ENCODE results near the gene SLK.
A peak's percentile ranks its signal among the peaks of the same experiment; 100 is the strongest.

The SLK gene

DNA sequence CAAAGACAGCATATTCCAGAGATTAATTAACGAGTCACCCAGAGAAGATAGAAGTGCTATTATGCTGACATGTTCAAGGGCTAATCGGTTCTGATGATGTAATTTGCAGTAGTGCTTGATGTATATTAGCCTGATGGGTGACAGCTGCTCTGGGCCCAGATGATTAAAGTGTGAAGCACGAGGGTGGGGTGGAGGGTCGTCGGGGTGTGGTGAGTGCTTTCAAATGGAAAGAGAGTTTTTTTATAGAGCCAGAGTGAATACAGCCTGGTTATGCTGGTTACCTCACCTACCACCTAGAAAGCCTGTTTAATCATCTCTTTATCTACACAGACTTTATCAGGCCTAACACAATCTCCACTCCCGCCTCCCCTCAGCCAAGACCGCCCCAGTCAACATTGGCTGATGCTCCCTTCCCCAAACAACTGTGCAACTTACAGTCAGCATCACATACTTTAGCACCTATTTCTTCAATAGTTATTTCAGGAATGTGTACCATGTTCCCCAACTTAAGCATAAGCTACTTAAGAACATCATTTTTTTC is 37.5 kb upstream of the SLK start:
- Mint-ChIP-seq H3K4me3 (no peak overlapping the region), H3K9me3 (no peaks in the 10 kb centered on the region), H3K27me3 (ENCODE audit: low read depth) (no peaks in the 10 kb centered on the region), H3K4me1 (peaks cover 8% of the 10 kb centered on the region), H3K36me3 (ENCODE audit: low read depth) (no peaks in the 10 kb centered on the region), H3K27ac (peak overlapping the region in 1 of 3 experiments; percentile 34)
- TF ChIP-seq CTCF (IDR thresholded peaks at IDR 0.05; ENCODE audit: unreplicated experiment in 3 of 3), result no peak

GRCh38 chr10:103930449-103930848 is 36.5 kb upstream of the SLK start:
- peaks cover 8% of the 10 kb centered on the region for H3K4me1 Mint-ChIP-seq

GRCh38 chr10:103930881-103931280 is 36.1 kb upstream of the SLK start:
- no peak for TF ChIP-seq CTCF (IDR thresholded peaks at IDR 0.05; ENCODE audit: unreplicated experiment in 3 of 3)
- H3K27me3 Mint-ChIP-seq (ENCODE audit: low read depth), result no peaks in the 10 kb centered on the region
- H3K4me1 Mint-ChIP-seq, result peaks cover 8% of the 10 kb centered on the region
- H3K27ac Mint-ChIP-seq, result no peak overlapping the region
- no peaks in the 10 kb centered on the region for H3K9me3 Mint-ChIP-seq
- H3K4me3 Mint-ChIP-seq, result no peak overlapping the region
- H3K36me3 Mint-ChIP-seq (ENCODE audit: low read depth), result no peaks in the 10 kb centered on the region

More at GRCh38 chr10:103930449-103930848, 36.5 kb upstream of the SLK start:
- Mint-ChIP-seq H3K27ac (no peak overlapping the region), H3K36me3 (ENCODE audit: low read depth) (no peaks in the 10 kb centered on the region), H3K27me3 (ENCODE audit: low read depth) (no peaks in the 10 kb centered on the region), H3K4me3 (no peak overlapping the region), H3K9me3 (no peaks in the 10 kb centered on the region)
- no peak for TF ChIP-seq CTCF (IDR thresholded peaks at IDR 0.05; ENCODE audit: unreplicated experiment in 3 of 3)

- Mint-ChIP-seq H3K4me3 (no peak overlapping the region), H3K27me3 (ENCODE audit: low read depth) (no peaks in the 10 kb centered on the region), H3K4me1 (peaks cover 8% of the 10 kb centered on the region), H3K27ac (peak overlapping the region in 1 of 3 experiments; percentile 33), H3K9me3 (no peaks in the 10 kb centered on the region), H3K36me3 (ENCODE audit: low read depth) (no peaks in the 10 kb centered on the region)
- no peak for TF ChIP-seq CTCF (IDR thresholded peaks at IDR 0.05; ENCODE audit: unreplicated experiment in 3 of 3)
Observed at GRCh38 chr10:103931603-103932002, 35.3 kb upstream of the SLK start.

DNA sequence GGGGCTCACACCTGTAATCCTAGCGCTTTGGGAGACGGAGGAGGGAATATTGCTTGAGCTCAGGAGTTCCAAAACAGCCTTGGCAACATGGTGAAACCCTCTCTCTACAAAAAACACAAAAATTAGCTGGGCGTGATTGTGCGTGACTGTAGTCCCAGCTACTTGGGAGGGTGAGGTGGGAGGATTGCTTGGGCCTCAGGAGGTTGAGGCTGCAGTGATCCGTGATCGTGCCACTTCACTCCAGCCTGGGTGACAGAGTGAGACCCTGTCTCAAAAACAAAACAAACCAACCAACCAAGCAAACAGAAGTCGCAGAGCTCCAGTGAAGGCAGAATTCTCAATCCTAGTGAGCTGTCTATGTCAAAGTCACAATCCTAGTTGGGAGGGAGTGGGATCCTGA is 34.7 kb upstream of the SLK start:
- Mint-ChIP-seq H3K4me3 (no peak overlapping the region), H3K36me3 (ENCODE audit: low read depth) (no peaks in the 10 kb centered on the region), H3K4me1 (peaks cover 8% of the 10 kb centered on the region), H3K27ac (peak overlapping the region in 1 of 3 experiments; percentile 33), H3K27me3 (ENCODE audit: low read depth) (no peaks in the 10 kb centered on the region), H3K9me3 (no peaks in the 10 kb centered on the region)
- TF ChIP-seq CTCF (IDR thresholded peaks at IDR 0.05; ENCODE audit: unreplicated experiment in 3 of 3), result no peak

GRCh38 chr10:103932971-103933370 is 34.0 kb upstream of the SLK start:
- TF ChIP-seq CTCF (IDR thresholded peaks at IDR 0.05; ENCODE audit: unreplicated experiment in 3 of 3), result no peak
- H3K36me3 Mint-ChIP-seq (ENCODE audit: low read depth), result no peaks in the 10 kb centered on the region
- H3K27me3 Mint-ChIP-seq (ENCODE audit: low read depth), result no peaks in the 10 kb centered on the region
- no peak overlapping the region for H3K4me3 Mint-ChIP-seq
- no peaks in the 10 kb centered on the region for H3K9me3 Mint-ChIP-seq
- H3K27ac Mint-ChIP-seq, result no peak overlapping the region
- peaks cover 8% of the 10 kb centered on the region for H3K4me1 Mint-ChIP-seq

Data from nephron (organoid).